HL-60 (cell line): ENCODE measurements around the gene EFEMP2.

Source experiments
- DNase-seq, 2 experiments: peaks; one replicate each; pipeline ENCODE4 v3.0.0-alpha.2; 2010 to 2020; ENCODE audit warnings: low read depth in 1 of 2, low spot score in 1 of 2
- H3K27ac ChIP-seq: fragments of 250-450 bp; sonication (Bioruptor Pico); replicated peaks from 2 replicates; pipeline ENCODE4 v1.5.1; 2020; ENCODE audit warnings: mild to moderate bottlenecking, moderate library complexity
- H3K27me3 ChIP-seq: fragments of 250-450 bp; sonication (Bioruptor Pico); 2 replicates; pipeline ENCODE4 v1.5.1; 2021; ENCODE audit warnings: mild to moderate bottlenecking, moderate library complexity; ENCODE audit not compliant: insufficient read depth, poor library complexity, severe bottlenecking
- H3K4me3 ChIP-seq: replicated peaks from 2 replicates; pipeline ENCODE4 v1.5.1; 2011; ENCODE audit warnings: mild to moderate bottlenecking, control low read depth, low read length; ENCODE audit not compliant: insufficient read depth
- CTCF ChIP-seq: IDR thresholded peaks from one replicate; pipeline ENCODE4 v1.5.1; 2011; ENCODE audit warnings: low read length, control low read depth, inconsistent platforms; ENCODE audit not compliant: insufficient read depth
- GABPA ChIP-seq: IDR thresholded peaks from 2 replicates; pipeline ENCODE4 v1.6.1; 2012; ENCODE audit warnings: low read depth
- POLR2AphosphoS5 ChIP-seq: IDR thresholded peaks from 2 replicates; pipeline ENCODE4 v1.6.1; 2012; ENCODE audit warnings: low read depth
- REST ChIP-seq: IDR thresholded peaks from 2 replicates; pipeline ENCODE4 v1.6.1; 2012; ENCODE audit warnings: low read depth; ENCODE audit not compliant: insufficient replicate concordance
- SPI1 ChIP-seq: IDR thresholded peaks from 2 replicates; pipeline ENCODE4 v1.6.1; 2012; ENCODE audit warnings: low read depth, mild to moderate bottlenecking, borderline replicate concordance

The EFEMP2 gene

GRCh38 chr11:65857500-65857852 is 15.1 kb downstream of the EFEMP2 start:
- DNase-seq: peak in 1 of 2 experiments; percentile 68
- peak overlapping the region; percentile 91 for H3K4me3 ChIP-seq
- peak overlapping the region; percentile 94 for H3K27ac ChIP-seq
- H3K27me3 ChIP-seq: no peaks in the 10 kb centered on the region
- TF ChIP-seq REST (no peak), POLR2AphosphoS5 (no peak), SPI1 (no peak), CTCF (no peak), GABPA (no peak)

- H3K4me3 ChIP-seq: peak overlapping the region; percentile 91
- peak in 1 of 2 experiments; percentile 87 for DNase-seq
- peak; percentile 94 for TF ChIP-seq SPI1
- TF ChIP-seq POLR2AphosphoS5: peak; percentile 59; the same call in 1 of the 2 replicates
- TF ChIP-seq REST: no peak
- TF ChIP-seq CTCF: no peak
- peak; percentile 43; the same call in 1 of the 2 replicates for TF ChIP-seq GABPA
- no peaks in the 10 kb centered on the region for H3K27me3 ChIP-seq
- H3K27ac ChIP-seq: peak overlapping the region; percentile 94
Observed at GRCh38 chr11:65856689-65857499, 15.7 kb downstream of the EFEMP2 start.

- H3K4me3 ChIP-seq: peak overlapping the region; percentile 91
- TF ChIP-seq POLR2AphosphoS5: no peak
- no peak for TF ChIP-seq CTCF
- no peak for TF ChIP-seq SPI1
- TF ChIP-seq GABPA: no peak
- no peak for TF ChIP-seq REST
- no peaks in the 10 kb centered on the region for H3K27me3 ChIP-seq
- no peak overlapping the region for H3K27ac ChIP-seq
- DNase-seq: no peak
Observed at GRCh38 chr11:65855927-65856363, 16.7 kb downstream of the EFEMP2 start.
